K562 (cell line): ENCODE measurements around the gene TRAPPC2L.

Source experiments
- CTCF ChIP-seq, 3 experiments: IDR thresholded peaks in 2 of 3; conservative IDR thresholded peaks in 1 of 3; 2 replicates each; pipeline ENCODE4 v1.5.1; 2011 to 2012; ENCODE audit warnings: low read length in 3 of 3, mild to moderate bottlenecking in 3 of 3, control low read depth in 2 of 3, improper control_type of control experiment in 1 of 3, inconsistent platforms in 1 of 3, low read depth in 1 of 3, mixed read lengths in 1 of 3, moderate library complexity in 1 of 3; ENCODE audit not compliant: insufficient read depth in 2 of 3
- ETS1 ChIP-seq: conservative IDR thresholded peaks from 2 replicates; pipeline ENCODE4 v1.6.1; 2011; ENCODE audit warnings: low read depth, mild to moderate bottlenecking, low read length; ENCODE audit not compliant: control insufficient read depth
- JUN ChIP-seq, 2 experiments: sonication (generic) in 1 of 2; formaldehyde crosslinking in 1 of 2; IDR thresholded peaks; 2 replicates each; pipeline versions ENCODE4 v1.6.1 to v1.8.0; 2012 to 2022; ENCODE audit warnings: borderline replicate concordance in 2 of 2, mild to moderate bottlenecking in 2 of 2, improper control_type of control experiment in 1 of 2, low read depth in 1 of 2, low read length in 1 of 2, missing genetic modification reagents in 1 of 2
- MEIS2 ChIP-seq: fragments of 450-650 bp; IDR thresholded peaks from 2 replicates; pipeline ENCODE4 v1.6.1; 2014; ENCODE audit warnings: mild to moderate bottlenecking; ENCODE audit not compliant: partially characterized antibody
- TAF9B ChIP-seq: fragments of 450-650 bp; IDR thresholded peaks from 2 replicates; pipeline ENCODE4 v1.6.1; 2018; ENCODE audit warnings: mild to moderate bottlenecking; ENCODE audit not compliant: partially characterized antibody
- USF1 ChIP-seq: sonication (generic); formaldehyde crosslinking; IDR thresholded peaks from 2 replicates; pipeline ENCODE4 v1.9.0; 2022; ENCODE audit warnings: mild to moderate bottlenecking, missing genetic modification reagents
- ZBTB33 ChIP-seq: sonication (generic); formaldehyde crosslinking; IDR thresholded peaks from 2 replicates; pipeline ENCODE4 v1.8.1; 2023; ENCODE audit warnings: mild to moderate bottlenecking, missing genetic modification reagents
- ZBTB34 ChIP-seq: fragments of 250-450 bp; sonication (Bioruptor Pico); IDR thresholded peaks from 2 replicates; pipeline ENCODE4 v1.8.0; 2021; ENCODE audit warnings: mild to moderate bottlenecking, moderate library complexity
- ZBTB49 ChIP-seq: sonication (generic); formaldehyde crosslinking; IDR thresholded peaks from 2 replicates; pipeline ENCODE4 v1.8.0; 2022; ENCODE audit warnings: missing genetic modification reagents, mild to moderate bottlenecking, borderline replicate concordance

- TF ChIP-seq ZBTB33 (CRISPR knock-in tag) (no peak; the same call in 1 of the 2 replicates), ZBTB49 (CRISPR knock-in tag) (no peak), USF1 (CRISPR knock-in tag) (no peak), ETS1 (no peak), CTCF (IDR thresholded peaks at IDR 0.05 in 2 of 3, conservative IDR thresholded peaks at IDR 0.05 in 1 of 3; ENCODE audit: insufficient read depth in 2 of 3, low read depth in 1 of 3, low read length in 3 of 3) (no peak), JUN (IDR thresholded peaks at IDR 0.05; ENCODE audit: borderline replicate concordance, low read depth, low read length) (no peak), JUN (CRISPR knock-in tag; IDR thresholded peaks at IDR 0.05; ENCODE audit: borderline replicate concordance) (no peak), ZBTB34 (CRISPR knock-in tag) (no peak), TAF9B (no peak), MEIS2 (no peak)
Measured at GRCh38 chr16:88910284-88911135, 53.6 kb downstream of the TRAPPC2L start.
